Transverse colon (tissue), 4 donors: ENCODE data around the gene IFIT5. TPM values are rescaled to one million over a fixed set of nuclear protein-coding genes. Genes with fewer than 3 reads are reported as not detected.
A peak's percentile ranks its signal among the peaks of the same experiment; 100 is the strongest.

ENCODE experiments used
- DNase-seq: peaks from one replicate; pipeline ENCODE4 v3.0.0-alpha.2; 2019
- H3K27ac ChIP-seq, 4 donors: fragments of 200-600 bp; sonication (generic); 2 replicates each; pipeline ENCODE4 v1.5.1; 2016 to 2018; ENCODE audit warnings: inconsistent platforms in 4 of 4
- H3K27me3 ChIP-seq: fragments of 200-600 bp; sonication (generic); 2 replicates; pipeline ENCODE4 v1.5.1; 2017; ENCODE audit warnings: inconsistent platforms
- H3K36me3 ChIP-seq, 4 donors: fragments of 200-600 bp; sonication (generic); 2 replicates each; pipeline ENCODE4 v1.5.1; 2017 to 2019; ENCODE audit warnings: inconsistent platforms in 4 of 4
- H3K4me1 ChIP-seq, 4 donors: fragments of 200-600 bp; sonication (generic); 2 replicates each; pipeline ENCODE4 v1.5.1; 2017 to 2020; ENCODE audit warnings: inconsistent platforms in 4 of 4
- H3K4me3 ChIP-seq, 4 donors: fragments of 200-600 bp; sonication (generic); 1 replicate in 1 of 4; 2 replicates in 3 of 4; pipeline versions ENCODE4 v1.5.1 to v1.6.1; 2017 to 2019; ENCODE audit warnings: inconsistent platforms in 4 of 4
- H3K9me3 ChIP-seq, 2 donors: fragments of 200-600 bp; sonication (generic); 2 replicates each; pipeline ENCODE4 v1.5.1; 2017 to 2019; ENCODE audit warnings: inconsistent platforms in 2 of 2
- EP300 ChIP-seq: sonication (generic); formaldehyde crosslinking; IDR thresholded peaks from one replicate; pipeline ENCODE4 v1.6.1; 2017; ENCODE audit warnings: antibody characterized with exemption, low read depth
- POLR2A ChIP-seq: fragments of 450-650 bp; IDR thresholded peaks from one replicate; pipeline ENCODE4 v1.6.1; 2016; ENCODE audit warnings: antibody characterized with exemption, mild to moderate bottlenecking, moderate library complexity
- POLR2AphosphoS5 ChIP-seq, 3 donors: sonication (generic); formaldehyde crosslinking; IDR thresholded peaks; one replicate each; pipeline ENCODE4 v1.6.1; 2016; ENCODE audit warnings: antibody characterized with exemption in 3 of 3
- WGBS, 2 donors: methylation state at CpG; one replicate each; pipeline ENCODE4 v1.1.5; 2018; ENCODE audit warnings: low coverage in 1 of 2; 5-methylcytosine and 5-hydroxymethylcytosine counted together
- in situ Hi-C, 4 donors: fragments of 200-750 bp; cut with MboI; loops; one replicate each; pipeline versions ENCODE4 v1.15.0 to v1.15.1; 2017; ENCODE audit warnings: low sequenced_read_pairs in 3 of 4, low pct_ligation_motif_present in 1 of 4, low pct_unique_long_range_greater_than_20kb in 1 of 4
- intact Hi-C: fragments of 100-400 bp; cut with DNase I; formaldehyde crosslinking; loops from one replicate; pipeline ENCODE4 v1.15.1; 2023; ENCODE audit warnings: low total_unique reads
- total RNA-seq, 4 donors: library from RNA; depleted of rRNA; stranded (reverse); fragments of >200 nt; gene quantifications; one replicate each; pipeline ENCODE4 v1.1.0, GENCODE V29; 2016
- TF ChIP-seq, protein P1 (sequence below), 5 experiments: fragments of 200-600 bp in 3 of 5; fragments of 450-650 bp in 2 of 5; sonication (generic) in 3 of 5; IDR thresholded peaks; 1 replicate in 2 of 5; 2 replicates in 3 of 5; pipeline ENCODE4 v1.5.1; 2016 to 2017; ENCODE audit warnings: antibody characterized with exemption in 5 of 5, inconsistent platforms in 3 of 5, mild to moderate bottlenecking in 2 of 5, moderate library complexity in 1 of 5

The IFIT5 gene
- total RNA-seq, 4 donors from 2014 or later, result 1.5 to 12.5 (median 11.2) TPM

DNA sequence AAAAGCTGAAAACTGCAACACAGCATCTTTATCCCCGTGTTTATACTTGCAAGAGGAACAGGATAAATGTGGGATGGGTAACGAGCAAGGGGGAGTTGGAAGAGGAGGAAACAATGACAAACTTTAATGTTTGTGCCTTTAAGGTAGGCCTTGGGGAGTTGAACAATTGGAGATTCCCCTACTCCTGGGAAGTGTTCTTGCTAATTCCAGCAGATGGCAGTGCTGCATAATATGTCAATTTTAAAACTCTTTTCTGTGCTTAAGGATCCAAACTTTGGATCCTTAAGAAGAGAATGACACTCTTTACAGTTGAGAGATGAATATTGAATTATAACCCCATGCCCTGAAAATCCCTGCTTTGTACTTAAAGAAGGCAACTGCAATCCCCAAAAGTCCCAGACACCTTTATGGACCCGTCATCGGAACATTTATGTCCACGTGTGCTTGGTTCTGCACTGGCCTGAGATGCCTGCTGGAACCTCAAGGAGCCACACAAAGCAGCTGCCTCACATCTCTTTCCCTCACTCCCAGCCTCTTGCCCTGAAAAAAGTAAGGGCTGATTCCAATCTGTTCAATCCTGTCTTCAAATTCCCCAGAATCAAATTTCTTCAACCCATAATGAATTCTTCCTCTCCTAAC, 12.0 kb downstream of the IFIT5 start:
- in situ Hi-C loops (loop anchor here in 3 of 4 donors (5.0 to 25.0 kb wide), 3 partner anchors 128 to 261 kb away; no protein-coding TSS in a partner anchor), intact Hi-C loops (loop anchor here (5.0 kb wide), 1 partner anchor 136 kb away; no protein-coding TSS in a partner anchor)
- no peak overlapping the region for H3K4me3 ChIP-seq
- H3K36me3 ChIP-seq, result no peaks in the 10 kb centered on the region
- no peak overlapping the region for H3K27ac ChIP-seq
- WGBS, 2 donors, result 59 to 66% methylated on average over 4 to 5 of the region's 5 CpGs
- DNase-seq, result no peak
- no peaks in the 10 kb centered on the region for H3K9me3 ChIP-seq
- H3K4me1 ChIP-seq, result no peaks in the 10 kb centered on the region
- no peaks in the 10 kb centered on the region for H3K27me3 ChIP-seq
- TF ChIP-seq, protein P1, sequence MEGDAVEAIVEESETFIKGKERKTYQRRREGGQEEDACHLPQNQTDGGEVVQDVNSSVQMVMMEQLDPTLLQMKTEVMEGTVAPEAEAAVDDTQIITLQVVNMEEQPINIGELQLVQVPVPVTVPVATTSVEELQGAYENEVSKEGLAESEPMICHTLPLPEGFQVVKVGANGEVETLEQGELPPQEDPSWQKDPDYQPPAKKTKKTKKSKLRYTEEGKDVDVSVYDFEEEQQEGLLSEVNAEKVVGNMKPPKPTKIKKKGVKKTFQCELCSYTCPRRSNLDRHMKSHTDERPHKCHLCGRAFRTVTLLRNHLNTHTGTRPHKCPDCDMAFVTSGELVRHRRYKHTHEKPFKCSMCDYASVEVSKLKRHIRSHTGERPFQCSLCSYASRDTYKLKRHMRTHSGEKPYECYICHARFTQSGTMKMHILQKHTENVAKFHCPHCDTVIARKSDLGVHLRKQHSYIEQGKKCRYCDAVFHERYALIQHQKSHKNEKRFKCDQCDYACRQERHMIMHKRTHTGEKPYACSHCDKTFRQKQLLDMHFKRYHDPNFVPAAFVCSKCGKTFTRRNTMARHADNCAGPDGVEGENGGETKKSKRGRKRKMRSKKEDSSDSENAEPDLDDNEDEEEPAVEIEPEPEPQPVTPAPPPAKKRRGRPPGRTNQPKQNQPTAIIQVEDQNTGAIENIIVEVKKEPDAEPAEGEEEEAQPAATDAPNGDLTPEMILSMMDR (IDR thresholded peaks at IDR 0.05), result peak; percentile 65 to 78 (median 72)
- TF ChIP-seq POLR2A, result no peak

DNA sequence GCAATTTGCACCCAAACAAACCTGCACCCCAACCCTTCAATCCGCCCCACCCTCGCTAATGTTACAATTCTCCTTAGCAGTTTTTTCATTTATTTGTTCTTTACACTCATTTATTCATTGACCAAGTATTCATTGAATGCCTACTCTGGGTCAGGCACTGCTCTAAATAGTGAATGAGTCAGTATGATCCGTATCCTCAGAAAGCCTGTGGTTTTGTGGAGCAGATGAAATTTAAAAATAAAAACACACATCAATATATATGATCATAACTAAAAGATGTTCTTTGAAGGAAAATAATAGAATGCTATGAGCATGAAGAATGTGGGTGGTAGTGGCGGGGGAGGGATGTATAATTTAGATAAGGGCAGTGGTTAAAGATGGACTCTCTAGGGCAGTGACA, 13.3 kb downstream of the IFIT5 start:
- in situ Hi-C loops (loop anchor here in 3 of 4 donors (5.0 to 25.0 kb wide), 3 partner anchors 127 to 260 kb away; no protein-coding TSS in a partner anchor), intact Hi-C loops (loop anchor here (5.0 kb wide), 1 partner anchor 135 kb away; no protein-coding TSS in a partner anchor)
- Histone ChIP-seq H3K4me1 (no peaks in the 10 kb centered on the region), H3K27ac (no peak overlapping the region), H3K36me3 (no peaks in the 10 kb centered on the region), H3K4me3 (no peak overlapping the region), H3K27me3 (no peaks in the 10 kb centered on the region), H3K9me3 (no peaks in the 10 kb centered on the region)
- 70 to 90% methylated on average over 4 of the region's 4 CpGs for WGBS, 2 donors
- no peak for TF ChIP-seq EP300
- TF ChIP-seq POLR2AphosphoS5 (IDR thresholded peaks at IDR 0.05), result no peak
- TF ChIP-seq POLR2A, result no peak
- TF ChIP-seq, protein P1 (IDR thresholded peaks at IDR 0.05), result no peak
- no peak for DNase-seq

DNA sequence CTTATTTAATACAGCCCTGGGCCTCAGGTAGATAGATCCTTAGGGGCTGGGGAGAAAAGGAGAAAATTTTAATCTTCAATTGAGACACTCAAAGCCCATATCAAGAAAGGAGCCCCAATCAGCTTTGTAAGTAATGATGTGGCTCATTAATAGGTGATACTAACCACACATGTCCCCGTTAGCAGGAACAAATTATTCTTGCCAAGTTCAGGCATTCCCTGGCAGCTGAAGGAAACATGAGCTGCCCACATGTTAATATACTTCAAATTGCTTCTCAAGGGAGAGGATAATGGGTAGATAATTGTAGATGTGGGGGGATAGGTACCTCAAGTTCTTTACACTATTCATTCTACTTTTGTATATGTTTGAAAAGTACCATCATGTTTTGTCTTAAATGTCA, 14.5 kb downstream of the IFIT5 start:
- Histone ChIP-seq H3K9me3 (no peaks in the 10 kb centered on the region), H3K4me3 (no peak overlapping the region), H3K4me1 (no peaks in the 10 kb centered on the region), H3K27ac (no peak overlapping the region), H3K36me3 (no peaks in the 10 kb centered on the region), H3K27me3 (no peaks in the 10 kb centered on the region)
- DNase-seq, result no peak
- in situ Hi-C loops, result loop anchor here in 3 of 4 donors (5.0 to 25.0 kb wide), 3 partner anchors 126 to 258 kb away; no protein-coding TSS in a partner anchor
- TF ChIP-seq POLR2AphosphoS5 (IDR thresholded peaks at IDR 0.05) (no peak), EP300 (no peak), POLR2A (no peak)
- TF ChIP-seq, protein P1 (IDR thresholded peaks at IDR 0.05), result no peak
- 53 to 71% methylated on average over 1 of the region's 1 CpG for WGBS, 2 donors
- intact Hi-C loops, result loop anchor here (5.0 kb wide), 1 partner anchor 133 kb away; no protein-coding TSS in a partner anchor

DNA sequence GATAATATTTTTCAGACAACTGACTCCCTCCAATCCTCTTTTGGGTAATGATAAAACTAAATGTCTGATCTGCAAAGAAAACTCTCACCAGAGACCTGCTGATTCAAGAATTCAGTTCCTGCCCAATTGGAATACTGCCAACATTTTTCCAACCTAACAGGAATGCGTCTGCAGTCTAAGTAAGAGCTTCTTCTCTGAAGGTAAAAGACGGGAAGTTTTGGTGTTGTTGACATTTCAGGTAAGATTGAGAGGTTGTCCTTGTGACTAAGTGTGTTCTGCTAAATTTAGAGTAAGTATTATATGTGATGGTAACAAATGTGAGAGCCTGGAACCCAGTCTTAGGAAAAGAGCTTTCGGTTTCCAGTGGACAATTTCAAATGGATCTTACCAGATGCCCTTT, 17.6 kb downstream of the IFIT5 start:
- Histone ChIP-seq H3K4me1 (no peaks in the 10 kb centered on the region), H3K27ac (no peak overlapping the region), H3K9me3 (no peaks in the 10 kb centered on the region), H3K4me3 (no peak overlapping the region), H3K27me3 (no peaks in the 10 kb centered on the region), H3K36me3 (no peaks in the 10 kb centered on the region)
- in situ Hi-C loops, result loop anchor here in 3 of 4 donors (5.0 to 25.0 kb wide), 2 partner anchors 130 to 255 kb away; no protein-coding TSS in a partner anchor
- no peak for TF ChIP-seq POLR2AphosphoS5 (IDR thresholded peaks at IDR 0.05)
- TF ChIP-seq, protein P1 (IDR thresholded peaks at IDR 0.05), result no peak
- no peak for TF ChIP-seq POLR2A
- no peak for TF ChIP-seq EP300
- intact Hi-C loops, result no loop called here
- DNase-seq, result no peak
- 51 to 60% methylated on average over 3 of the region's 3 CpGs for WGBS, 2 donors
